ENCODE results near the gene PLEKHJ1. TPM values are rescaled to one million over a fixed set of nuclear protein-coding genes. Genes with fewer than 3 reads are reported as not detected.

Gene PLEKHJ1
- total and polyA plus RNA-seq, 4 donors: 64.4 to 76.4 (median 67.3) TPM

- Histone ChIP-seq H3K9ac (ENCODE audit: insufficient read depth in 1 of 2, low read length in 2 of 2) (no peak overlapping the region), H3K36me3 (ENCODE audit: control insufficient read depth in 4 of 4, insufficient read depth in 4 of 4, low read length in 4 of 4) (peaks cover 8 to 89% (median 37%) of the 10 kb centered on the region in 4 donors), H3K9me3 (ENCODE audit: control insufficient read depth in 4 of 4, insufficient read depth in 3 of 4, low read length in 3 of 4) (peaks cover 0 to 4% (median 0%) of the 10 kb centered on the region in 4 donors), H3K4me3 (no peak overlapping the region), H3K4me1 (ENCODE audit: control insufficient read depth in 5 of 5, insufficient read depth in 5 of 5, low read length in 5 of 5) (peaks cover 0 to 16% (median 4%) of the 10 kb centered on the region in 5 donors), H3K27me3 (ENCODE audit: control insufficient read depth in 3 of 3, insufficient read depth in 3 of 3, low read length in 2 of 3) (no peaks in the 10 kb centered on the region), H3K27ac (ENCODE audit: low read depth in 1 of 2, low read length in 1 of 2) (no peak overlapping the region)
- 88% methylated on average over 31 of the region's 31 CpGs for WGBS, 2 donors
- no peak for DNase-seq
- no peak for TF ChIP-seq CTCF (IDR thresholded peaks at IDR 0.05; ENCODE audit: control extremely low read depth, extremely low read depth)
- ATAC-seq (ENCODE audit: insufficient read depth, low FRiP score): no peak
Observed at GRCh38 chr19:2215281-2215751, 20.8 kb downstream of the PLEKHJ1 start.

GRCh38 chr19:2214251-2214650 is 21.9 kb downstream of the PLEKHJ1 start:
- no peak for TF ChIP-seq CTCF (IDR thresholded peaks at IDR 0.05; ENCODE audit: control extremely low read depth, extremely low read depth)
- Histone ChIP-seq H3K4me1 (ENCODE audit: control insufficient read depth in 5 of 5, insufficient read depth in 5 of 5, low read length in 5 of 5) (peaks cover 0 to 16% (median 5%) of the 10 kb centered on the region in 5 donors), H3K27me3 (ENCODE audit: control insufficient read depth in 3 of 3, insufficient read depth in 3 of 3, low read length in 2 of 3) (no peaks in the 10 kb centered on the region), H3K4me3 (no peak overlapping the region), H3K27ac (ENCODE audit: low read depth in 1 of 2, low read length in 1 of 2) (peak overlapping the region in 1 of 2 donors; percentile 30), H3K36me3 (ENCODE audit: control insufficient read depth in 4 of 4, insufficient read depth in 4 of 4, low read length in 4 of 4) (peaks cover 8 to 86% (median 35%) of the 10 kb centered on the region in 4 donors), H3K9me3 (ENCODE audit: control insufficient read depth in 4 of 4, insufficient read depth in 3 of 4, low read length in 3 of 4) (peaks cover 0 to 4% (median 0%) of the 10 kb centered on the region in 4 donors), H3K9ac (ENCODE audit: insufficient read depth in 1 of 2, low read length in 2 of 2) (no peak overlapping the region)
- ATAC-seq (ENCODE audit: insufficient read depth, low FRiP score) (no peak), DNase-seq (peak; percentile 78 to 90 (median 79))
- WGBS, 2 donors: 88 to 93% methylated on average over 17 of the region's 17 CpGs

GRCh38 chr19:2213799-2214198 is 22.3 kb downstream of the PLEKHJ1 start:
- TF ChIP-seq CTCF (IDR thresholded peaks at IDR 0.05; ENCODE audit: control extremely low read depth, extremely low read depth): no peak
- ATAC-seq (ENCODE audit: insufficient read depth, low FRiP score) (no peak), DNase-seq (peak; percentile 55 to 76 (median 55))
- peak overlapping the region in 1 of 2 donors; percentile 30 for H3K27ac ChIP-seq (ENCODE audit: low read depth in 1 of 2, low read length in 1 of 2)
- no peaks in the 10 kb centered on the region for H3K27me3 ChIP-seq (ENCODE audit: control insufficient read depth in 3 of 3, insufficient read depth in 3 of 3, low read length in 2 of 3)
- no peak overlapping the region for H3K9ac ChIP-seq (ENCODE audit: insufficient read depth in 1 of 2, low read length in 2 of 2)
- WGBS, 2 donors: 78 to 82% methylated on average over 26 of the region's 26 CpGs
- no peak overlapping the region for H3K4me3 ChIP-seq
- peaks cover 0 to 4% (median 0%) of the 10 kb centered on the region in 4 donors for H3K9me3 ChIP-seq (ENCODE audit: control insufficient read depth in 4 of 4, insufficient read depth in 3 of 4, low read length in 3 of 4)
- H3K4me1 ChIP-seq (ENCODE audit: control insufficient read depth in 5 of 5, insufficient read depth in 5 of 5, low read length in 5 of 5): peaks cover 0 to 16% (median 6%) of the 10 kb centered on the region in 5 donors
- peaks cover 8 to 85% (median 35%) of the 10 kb centered on the region in 4 donors for H3K36me3 ChIP-seq (ENCODE audit: control insufficient read depth in 4 of 4, insufficient read depth in 4 of 4, low read length in 4 of 4)
